Measurements from ENCODE around the gene MEI1.

DNA sequence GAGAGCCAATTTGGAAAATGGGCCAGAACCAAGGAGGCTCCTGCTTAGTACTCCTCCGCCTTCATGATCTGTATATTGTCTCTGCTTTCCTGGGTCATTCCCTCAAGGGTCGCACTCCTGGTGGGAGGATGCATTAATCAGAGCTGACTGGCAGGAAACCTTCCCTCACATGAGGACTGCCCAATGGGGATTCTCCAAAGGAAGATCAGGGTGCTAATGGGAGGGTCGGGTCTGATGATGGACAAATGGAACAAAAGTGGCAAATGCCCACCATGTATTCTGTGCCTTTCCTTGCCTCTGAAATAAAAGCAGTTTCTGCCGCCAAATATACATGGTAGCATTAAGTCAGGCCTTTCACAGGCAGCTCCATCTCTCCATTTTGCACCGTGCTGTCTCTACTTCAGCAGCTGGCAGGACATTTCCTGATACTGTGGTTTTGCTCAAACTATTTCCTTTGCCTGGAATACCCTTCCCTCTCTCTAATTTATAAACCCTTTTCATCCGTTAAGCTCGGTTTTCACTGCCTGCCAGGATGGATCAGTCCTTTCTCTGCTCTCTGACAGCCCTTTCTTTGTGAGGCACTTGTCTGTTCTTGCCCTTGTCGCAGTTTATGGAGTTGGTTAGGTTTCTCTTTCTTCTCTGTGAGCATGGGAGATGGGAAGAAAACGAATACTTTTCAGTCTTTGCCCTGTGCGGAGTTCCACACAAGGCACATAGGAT lies 147.1 kb downstream of the MEI1 start:
- TF ChIP-seq, protein P1, sequence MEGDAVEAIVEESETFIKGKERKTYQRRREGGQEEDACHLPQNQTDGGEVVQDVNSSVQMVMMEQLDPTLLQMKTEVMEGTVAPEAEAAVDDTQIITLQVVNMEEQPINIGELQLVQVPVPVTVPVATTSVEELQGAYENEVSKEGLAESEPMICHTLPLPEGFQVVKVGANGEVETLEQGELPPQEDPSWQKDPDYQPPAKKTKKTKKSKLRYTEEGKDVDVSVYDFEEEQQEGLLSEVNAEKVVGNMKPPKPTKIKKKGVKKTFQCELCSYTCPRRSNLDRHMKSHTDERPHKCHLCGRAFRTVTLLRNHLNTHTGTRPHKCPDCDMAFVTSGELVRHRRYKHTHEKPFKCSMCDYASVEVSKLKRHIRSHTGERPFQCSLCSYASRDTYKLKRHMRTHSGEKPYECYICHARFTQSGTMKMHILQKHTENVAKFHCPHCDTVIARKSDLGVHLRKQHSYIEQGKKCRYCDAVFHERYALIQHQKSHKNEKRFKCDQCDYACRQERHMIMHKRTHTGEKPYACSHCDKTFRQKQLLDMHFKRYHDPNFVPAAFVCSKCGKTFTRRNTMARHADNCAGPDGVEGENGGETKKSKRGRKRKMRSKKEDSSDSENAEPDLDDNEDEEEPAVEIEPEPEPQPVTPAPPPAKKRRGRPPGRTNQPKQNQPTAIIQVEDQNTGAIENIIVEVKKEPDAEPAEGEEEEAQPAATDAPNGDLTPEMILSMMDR (IDR thresholded peaks at IDR 0.05; ENCODE audit: insufficient read depth, low read depth, low read length) = no peak
- TF ChIP-seq EZH2 (IDR thresholded peaks at IDR 0.05; ENCODE audit: insufficient read depth, low read length) = no peak
